ENCODE results near the gene KLHL14.

KLHL14 gene

GRCh38 chr18:32770054-32770665 lies 2.7 kb downstream of the KLHL14 start:
- no peak for DNase-seq

GRCh38 chr18:32769586-32770053 lies 3.2 kb downstream of the KLHL14 start:
- no peak for DNase-seq

- DNase-seq, result no peak
These were observed 3.7 kb downstream of the KLHL14 start for GRCh38 chr18:32769071-32769585.

- DNase-seq, result no peak
These were observed 5.4 kb downstream of the KLHL14 start for GRCh38 chr18:32767400-32767799.

GRCh38 chr18:32764611-32765244 lies 8.1 kb downstream of the KLHL14 start:
- DNase-seq, result no peak

- peak; percentile 64 for DNase-seq
These were observed 9.5 kb downstream of the KLHL14 start for GRCh38 chr18:32763293-32763692.

GRCh38 chr18:32761231-32761630 lies 11.6 kb downstream of the KLHL14 start:
- no peak for DNase-seq

- no peak for DNase-seq
These were observed 12.4 kb downstream of the KLHL14 start for GRCh38 chr18:32760391-32760790.

GRCh38 chr18:32759611-32760167 lies 13.1 kb downstream of the KLHL14 start:
- no peak for DNase-seq

- DNase-seq, result no peak
These were observed 18.1 kb downstream of the KLHL14 start for GRCh38 chr18:32754508-32755263.

- DNase-seq, result no peak
These were observed 19.1 kb downstream of the KLHL14 start for GRCh38 chr18:32753656-32754260.

GRCh38 chr18:32750328-32750727 lies 22.5 kb downstream of the KLHL14 start:
- DNase-seq, result no peak

- no peak for DNase-seq
These were observed 23.0 kb downstream of the KLHL14 start for GRCh38 chr18:32749809-32750208.

GRCh38 chr18:32742579-32742978 lies 30.2 kb downstream of the KLHL14 start:
- no peak for DNase-seq

- DNase-seq, result no peak
These were observed 37.0 kb downstream of the KLHL14 start for GRCh38 chr18:32735781-32736180.

GRCh38 chr18:32734442-32734841 lies 38.4 kb downstream of the KLHL14 start:
- DNase-seq, result no peak

- no peak for DNase-seq
These were observed 40.7 kb downstream of the KLHL14 start for GRCh38 chr18:32732165-32732564.

GRCh38 chr18:32730620-32731091 lies 42.2 kb downstream of the KLHL14 start:
- peak; percentile 49 for DNase-seq

- no peak for DNase-seq
These were observed 42.8 kb downstream of the KLHL14 start for GRCh38 chr18:32730068-32730467.

GRCh38 chr18:32724071-32724749 lies 48.6 kb downstream of the KLHL14 start:
- DNase-seq, result no peak

- no peak for DNase-seq
These were observed 50.5 kb downstream of the KLHL14 start for GRCh38 chr18:32722279-32722678.

GRCh38 chr18:32717126-32717525 lies 55.7 kb downstream of the KLHL14 start:
- no peak for DNase-seq
